Measurements from ENCODE around the gene TM2D3.

The TM2D3 gene

GRCh38 chr15:101646672-101647071 lies 5.5 kb downstream of the TM2D3 start:
- Histone ChIP-seq H3K4me3 (ENCODE audit: low read depth in 1 of 2, low read length in 2 of 2) (no peak overlapping the region), H3K9ac (ENCODE audit: low read depth in 1 of 2, low read length in 2 of 2) (no peak overlapping the region), H3K27me3 (ENCODE audit: control insufficient read depth in 1 of 2, insufficient read depth in 2 of 2, low read length in 2 of 2) (no peaks in the 10 kb centered on the region), H3K9me3 (ENCODE audit: control insufficient read depth in 1 of 2, low read length in 2 of 2) (no peaks in the 10 kb centered on the region), H3K36me3 (ENCODE audit: control insufficient read depth in 1 of 2, insufficient read depth in 2 of 2, low read length in 2 of 2) (peaks cover 29 to 48% of the 10 kb centered on the region in 2 donors), H3K27ac (ENCODE audit: low read depth, low read length) (no peak overlapping the region), H3K4me1 (ENCODE audit: control insufficient read depth in 1 of 2, insufficient read depth in 2 of 2, low read length in 2 of 2) (peaks cover 23 to 31% of the 10 kb centered on the region in 2 donors)

- H3K4me3 ChIP-seq (ENCODE audit: low read depth in 1 of 2, low read length in 2 of 2), result no peak overlapping the region
- H3K9me3 ChIP-seq (ENCODE audit: control insufficient read depth in 1 of 2, low read length in 2 of 2), result no peaks in the 10 kb centered on the region
- peaks cover 16 to 26% of the 10 kb centered on the region in 2 donors for H3K4me1 ChIP-seq (ENCODE audit: control insufficient read depth in 1 of 2, insufficient read depth in 2 of 2, low read length in 2 of 2)
- peaks cover 18 to 50% of the 10 kb centered on the region in 2 donors for H3K36me3 ChIP-seq (ENCODE audit: control insufficient read depth in 1 of 2, insufficient read depth in 2 of 2, low read length in 2 of 2)
- H3K27me3 ChIP-seq (ENCODE audit: control insufficient read depth in 1 of 2, insufficient read depth in 2 of 2, low read length in 2 of 2), result no peaks in the 10 kb centered on the region
- H3K9ac ChIP-seq (ENCODE audit: low read depth in 1 of 2, low read length in 2 of 2), result peak overlapping the region in 1 of 2 donors; percentile 27
- H3K27ac ChIP-seq (ENCODE audit: low read depth, low read length), result peak overlapping the region; percentile 55
Observed at GRCh38 chr15:101642361-101642760, 9.8 kb downstream of the TM2D3 start.

- H3K27ac ChIP-seq (ENCODE audit: low read depth, low read length), result peak overlapping the region; percentile 55
- H3K27me3 ChIP-seq (ENCODE audit: control insufficient read depth in 1 of 2, insufficient read depth in 2 of 2, low read length in 2 of 2), result no peaks in the 10 kb centered on the region
- no peak overlapping the region for H3K4me3 ChIP-seq (ENCODE audit: low read depth in 1 of 2, low read length in 2 of 2)
- no peaks in the 10 kb centered on the region for H3K9me3 ChIP-seq (ENCODE audit: control insufficient read depth in 1 of 2, low read length in 2 of 2)
- peak overlapping the region in 1 of 2 donors; percentile 27 for H3K9ac ChIP-seq (ENCODE audit: low read depth in 1 of 2, low read length in 2 of 2)
- peaks cover 16 to 26% of the 10 kb centered on the region in 2 donors for H3K4me1 ChIP-seq (ENCODE audit: control insufficient read depth in 1 of 2, insufficient read depth in 2 of 2, low read length in 2 of 2)
- peaks cover 18 to 47% of the 10 kb centered on the region in 2 donors for H3K36me3 ChIP-seq (ENCODE audit: control insufficient read depth in 1 of 2, insufficient read depth in 2 of 2, low read length in 2 of 2)
Observed at GRCh38 chr15:101641894-101642293, 10.3 kb downstream of the TM2D3 start.

DNA sequence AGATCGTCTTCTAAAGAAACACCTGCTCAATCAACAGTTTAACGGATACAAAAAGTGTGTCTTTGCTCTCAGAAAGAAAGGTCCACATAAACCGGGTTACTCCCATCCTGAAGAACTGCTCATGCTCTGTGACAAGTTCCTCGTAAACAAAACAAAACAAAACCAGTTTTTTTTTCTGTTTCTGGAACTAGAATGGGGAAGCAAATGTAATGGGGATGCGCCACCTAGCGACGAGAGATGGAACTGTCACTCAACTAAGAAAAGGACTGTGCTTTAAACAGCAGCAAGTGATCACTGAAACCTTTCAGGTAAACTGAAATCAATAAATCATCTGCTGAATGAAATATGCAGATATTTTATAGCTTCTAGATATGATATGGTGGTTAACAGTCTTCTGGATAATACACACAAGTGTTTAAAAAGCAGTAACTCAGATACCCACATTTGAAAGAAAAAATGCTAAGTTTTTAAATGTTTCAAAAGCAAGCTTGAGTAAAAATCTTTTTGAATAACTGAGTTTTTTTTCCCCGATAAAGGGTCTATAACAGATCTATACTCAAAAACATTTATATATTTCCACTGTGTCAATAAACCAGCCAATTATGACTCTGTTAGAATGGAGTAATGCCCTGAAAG lies 10.9 kb downstream of the TM2D3 start:
- H3K36me3 ChIP-seq (ENCODE audit: control insufficient read depth in 1 of 2, insufficient read depth in 2 of 2, low read length in 2 of 2), result peaks cover 18 to 41% of the 10 kb centered on the region in 2 donors
- peak overlapping the region in 1 of 2 donors; percentile 12 for H3K9ac ChIP-seq (ENCODE audit: low read depth in 1 of 2, low read length in 2 of 2)
- H3K4me3 ChIP-seq (ENCODE audit: low read depth in 1 of 2, low read length in 2 of 2), result no peak overlapping the region
- no peak overlapping the region for H3K27ac ChIP-seq (ENCODE audit: low read depth, low read length)
- H3K27me3 ChIP-seq (ENCODE audit: control insufficient read depth in 1 of 2, insufficient read depth in 2 of 2, low read length in 2 of 2), result no peaks in the 10 kb centered on the region
- H3K4me1 ChIP-seq (ENCODE audit: control insufficient read depth in 1 of 2, insufficient read depth in 2 of 2, low read length in 2 of 2), result peaks cover 16 to 26% of the 10 kb centered on the region in 2 donors
- H3K9me3 ChIP-seq (ENCODE audit: control insufficient read depth in 1 of 2, low read length in 2 of 2), result no peaks in the 10 kb centered on the region

DNA sequence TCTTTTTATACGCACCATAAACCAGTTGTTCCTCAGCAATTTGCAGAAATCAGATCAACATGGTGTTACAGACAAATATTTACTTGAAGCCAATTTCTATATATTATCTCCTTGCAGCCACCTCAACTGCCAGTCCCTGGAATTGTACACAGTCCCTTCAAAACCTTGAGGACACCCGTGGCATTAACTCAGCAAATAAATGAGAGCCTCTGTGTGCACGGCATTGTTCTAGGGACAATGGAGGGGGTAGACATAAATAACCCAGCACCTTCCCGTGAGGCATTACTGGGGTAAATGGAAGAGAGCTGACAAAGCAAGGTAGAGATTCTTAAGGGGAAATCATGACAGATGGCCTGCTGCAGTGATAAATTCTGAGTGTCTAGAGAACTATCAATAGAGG lies 12.5 kb downstream of the TM2D3 start:
- H3K4me1 ChIP-seq (ENCODE audit: control insufficient read depth in 1 of 2, insufficient read depth in 2 of 2, low read length in 2 of 2), result peaks cover 16 to 26% of the 10 kb centered on the region in 2 donors
- no peaks in the 10 kb centered on the region for H3K27me3 ChIP-seq (ENCODE audit: control insufficient read depth in 1 of 2, insufficient read depth in 2 of 2, low read length in 2 of 2)
- H3K36me3 ChIP-seq (ENCODE audit: control insufficient read depth in 1 of 2, insufficient read depth in 2 of 2, low read length in 2 of 2), result peaks cover 10 to 30% of the 10 kb centered on the region in 2 donors
- H3K9me3 ChIP-seq (ENCODE audit: control insufficient read depth in 1 of 2, low read length in 2 of 2), result no peaks in the 10 kb centered on the region
- H3K27ac ChIP-seq (ENCODE audit: low read depth, low read length), result no peak overlapping the region
- no peak overlapping the region for H3K9ac ChIP-seq (ENCODE audit: low read depth in 1 of 2, low read length in 2 of 2)
- H3K4me3 ChIP-seq (ENCODE audit: low read depth in 1 of 2, low read length in 2 of 2), result no peak overlapping the region

GRCh38 chr15:101637919-101638318 lies 14.3 kb downstream of the TM2D3 start:
- H3K27ac ChIP-seq (ENCODE audit: low read depth, low read length), result no peak overlapping the region
- H3K9ac ChIP-seq (ENCODE audit: low read depth in 1 of 2, low read length in 2 of 2), result no peak overlapping the region
- no peak overlapping the region for H3K4me3 ChIP-seq (ENCODE audit: low read depth in 1 of 2, low read length in 2 of 2)
- no peaks in the 10 kb centered on the region for H3K9me3 ChIP-seq (ENCODE audit: control insufficient read depth in 1 of 2, low read length in 2 of 2)
- peaks cover 16 to 26% of the 10 kb centered on the region in 2 donors for H3K4me1 ChIP-seq (ENCODE audit: control insufficient read depth in 1 of 2, insufficient read depth in 2 of 2, low read length in 2 of 2)
- H3K36me3 ChIP-seq (ENCODE audit: control insufficient read depth in 1 of 2, insufficient read depth in 2 of 2, low read length in 2 of 2), result peaks cover 6 to 20% of the 10 kb centered on the region in 2 donors
- H3K27me3 ChIP-seq (ENCODE audit: control insufficient read depth in 1 of 2, insufficient read depth in 2 of 2, low read length in 2 of 2), result no peaks in the 10 kb centered on the region

- Histone ChIP-seq H3K4me3 (ENCODE audit: low read depth in 1 of 2, low read length in 2 of 2) (no peak overlapping the region), H3K27ac (ENCODE audit: low read depth, low read length) (no peak overlapping the region), H3K36me3 (ENCODE audit: control insufficient read depth in 1 of 2, insufficient read depth in 2 of 2, low read length in 2 of 2) (peaks cover 3 to 18% of the 10 kb centered on the region in 2 donors), H3K9me3 (ENCODE audit: control insufficient read depth in 1 of 2, low read length in 2 of 2) (no peaks in the 10 kb centered on the region), H3K27me3 (ENCODE audit: control insufficient read depth in 1 of 2, insufficient read depth in 2 of 2, low read length in 2 of 2) (no peaks in the 10 kb centered on the region), H3K4me1 (ENCODE audit: control insufficient read depth in 1 of 2, insufficient read depth in 2 of 2, low read length in 2 of 2) (peaks cover 16 to 24% of the 10 kb centered on the region in 2 donors), H3K9ac (ENCODE audit: low read depth in 1 of 2, low read length in 2 of 2) (no peak overlapping the region)
Observed at GRCh38 chr15:101637516-101637915, 14.7 kb downstream of the TM2D3 start.

GRCh38 chr15:101637038-101637437 lies 15.1 kb downstream of the TM2D3 start:
- H3K9ac ChIP-seq (ENCODE audit: low read depth in 1 of 2, low read length in 2 of 2), result no peak overlapping the region
- H3K9me3 ChIP-seq (ENCODE audit: control insufficient read depth in 1 of 2, low read length in 2 of 2), result no peaks in the 10 kb centered on the region
- no peak overlapping the region for H3K27ac ChIP-seq (ENCODE audit: low read depth, low read length)
- no peak overlapping the region for H3K4me3 ChIP-seq (ENCODE audit: low read depth in 1 of 2, low read length in 2 of 2)
- H3K4me1 ChIP-seq (ENCODE audit: control insufficient read depth in 1 of 2, insufficient read depth in 2 of 2, low read length in 2 of 2), result peaks cover 11 to 20% of the 10 kb centered on the region in 2 donors
- peaks cover 0 to 14% of the 10 kb centered on the region in 2 donors for H3K36me3 ChIP-seq (ENCODE audit: control insufficient read depth in 1 of 2, insufficient read depth in 2 of 2, low read length in 2 of 2)
- H3K27me3 ChIP-seq (ENCODE audit: control insufficient read depth in 1 of 2, insufficient read depth in 2 of 2, low read length in 2 of 2), result no peaks in the 10 kb centered on the region

- peaks cover 6 to 12% of the 10 kb centered on the region in 2 donors for H3K4me1 ChIP-seq (ENCODE audit: control insufficient read depth in 1 of 2, insufficient read depth in 2 of 2, low read length in 2 of 2)
- peaks cover 0 to 12% of the 10 kb centered on the region in 2 donors for H3K36me3 ChIP-seq (ENCODE audit: control insufficient read depth in 1 of 2, insufficient read depth in 2 of 2, low read length in 2 of 2)
- no peak overlapping the region for H3K27ac ChIP-seq (ENCODE audit: low read depth, low read length)
- H3K27me3 ChIP-seq (ENCODE audit: control insufficient read depth in 1 of 2, insufficient read depth in 2 of 2, low read length in 2 of 2), result no peaks in the 10 kb centered on the region
- no peak overlapping the region for H3K9ac ChIP-seq (ENCODE audit: low read depth in 1 of 2, low read length in 2 of 2)
- no peaks in the 10 kb centered on the region for H3K9me3 ChIP-seq (ENCODE audit: control insufficient read depth in 1 of 2, low read length in 2 of 2)
- H3K4me3 ChIP-seq (ENCODE audit: low read depth in 1 of 2, low read length in 2 of 2), result no peak overlapping the region
Observed at GRCh38 chr15:101635944-101636727, 16.0 kb downstream of the TM2D3 start.

GRCh38 chr15:101633356-101633755 lies 18.8 kb downstream of the TM2D3 start:
- peaks cover 0 to 4% of the 10 kb centered on the region in 2 donors for H3K4me1 ChIP-seq (ENCODE audit: control insufficient read depth in 1 of 2, insufficient read depth in 2 of 2, low read length in 2 of 2)
- H3K4me3 ChIP-seq (ENCODE audit: low read depth in 1 of 2, low read length in 2 of 2), result no peak overlapping the region
- no peaks in the 10 kb centered on the region for H3K36me3 ChIP-seq (ENCODE audit: control insufficient read depth in 1 of 2, insufficient read depth in 2 of 2, low read length in 2 of 2)
- no peaks in the 10 kb centered on the region for H3K9me3 ChIP-seq (ENCODE audit: control insufficient read depth in 1 of 2, low read length in 2 of 2)
- H3K27me3 ChIP-seq (ENCODE audit: control insufficient read depth in 1 of 2, insufficient read depth in 2 of 2, low read length in 2 of 2), result no peaks in the 10 kb centered on the region
- H3K9ac ChIP-seq (ENCODE audit: low read depth in 1 of 2, low read length in 2 of 2), result no peak overlapping the region
- H3K27ac ChIP-seq (ENCODE audit: low read depth, low read length), result no peak overlapping the region
